22Rv1 (cell line): ENCODE results near the gene ZBTB8B.
A peak's percentile ranks its signal among the peaks of the same experiment; 100 is the strongest.
"Not testable (repeated sequence)": the region's sequence is repeated elsewhere in the genome, so short reads cannot be mapped to it uniquely, and the experiment has no call there.

Experiments
- H3K27ac ChIP-seq: fragments of 450-650 bp; 2 replicates; pipeline ENCODE4 v1.5.1; 2017
- CTCF ChIP-seq: fragments of 450-650 bp; IDR thresholded peaks from 2 replicates; pipeline ENCODE4 v1.5.1; 2017; ENCODE audit warnings: mild to moderate bottlenecking
- ZFX ChIP-seq: fragments of 450-650 bp; IDR thresholded peaks from 2 replicates; pipeline ENCODE4 v1.6.1; 2017; ENCODE audit warnings: antibody characterized with exemption, borderline replicate concordance

ZBTB8B gene

DNA sequence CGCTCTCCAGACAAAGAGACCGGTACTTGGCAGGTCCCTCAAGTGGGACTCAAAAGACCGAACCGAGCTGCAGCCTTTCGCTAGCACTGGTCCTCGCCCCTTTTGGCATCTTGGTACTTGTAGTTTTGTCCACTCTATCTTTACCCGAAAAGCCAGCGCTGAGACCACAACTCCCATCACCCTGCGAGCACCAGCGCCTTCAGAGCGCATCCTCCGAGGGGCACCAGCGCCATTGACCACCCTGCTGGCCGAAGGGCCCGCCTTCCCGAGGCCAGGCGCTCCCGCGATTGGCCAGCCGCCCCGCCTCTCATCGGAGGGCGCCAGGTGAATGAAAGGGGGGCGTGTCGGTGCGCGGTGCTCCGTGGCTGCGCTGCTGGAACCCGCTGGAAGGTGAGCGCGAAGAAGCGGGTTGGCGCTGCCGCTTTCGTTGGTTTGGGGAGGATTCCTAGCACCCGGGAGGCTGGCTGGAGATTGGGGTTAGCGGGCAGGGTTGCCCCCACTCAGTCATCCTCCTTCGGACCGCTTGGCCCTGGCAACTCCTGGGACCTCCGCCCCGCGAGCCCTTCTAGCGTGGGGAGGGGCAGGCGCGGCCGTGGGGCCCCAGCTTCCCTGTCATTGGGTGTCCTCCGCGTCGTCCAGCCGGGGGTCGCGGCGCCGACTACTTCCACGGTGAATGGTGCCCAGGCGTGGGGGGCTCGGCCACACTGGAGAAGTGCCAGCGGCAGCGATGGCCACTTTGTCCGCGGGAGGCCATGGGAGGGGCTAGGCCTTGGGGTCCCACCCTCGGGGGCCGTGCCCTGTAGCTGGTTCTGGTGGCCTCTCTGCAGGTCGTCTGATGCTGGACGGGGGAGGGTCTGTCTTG is at the start of gene ZBTB8B:
TSS of gene ZBTB8B (plus strand) at position 357 of the 862 bp plus-strand sequence. CDS start 5,553 bp downstream, outside the sequence.
- peak within 1 kb of the TSS; percentile 54 for H3K27ac ChIP-seq
- TF ChIP-seq CTCF (no peak), ZFX (no peak)

DNA sequence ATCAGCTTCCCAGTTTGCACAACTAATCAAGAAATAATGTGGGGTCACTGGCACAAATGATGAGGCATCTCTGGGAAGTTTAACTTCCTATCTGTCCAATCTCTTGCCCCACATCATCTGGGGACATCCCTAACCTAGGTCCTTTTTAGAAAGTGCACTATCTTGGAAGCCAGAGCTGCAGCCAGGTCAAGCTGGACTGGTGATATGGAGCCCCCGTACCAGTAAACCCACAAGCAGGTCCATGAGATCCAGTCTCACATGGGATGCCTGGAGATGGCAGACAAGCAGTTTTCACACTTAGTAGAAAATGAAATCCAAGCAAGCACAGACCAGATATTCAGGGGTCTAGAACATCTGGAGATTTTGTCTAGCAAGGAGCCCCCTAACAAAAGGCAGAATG is 43.1 kb upstream of the ZBTB8B start:
- no peak overlapping the region for H3K27ac ChIP-seq
- TF ChIP-seq CTCF (no peak), ZFX (no peak)

DNA sequence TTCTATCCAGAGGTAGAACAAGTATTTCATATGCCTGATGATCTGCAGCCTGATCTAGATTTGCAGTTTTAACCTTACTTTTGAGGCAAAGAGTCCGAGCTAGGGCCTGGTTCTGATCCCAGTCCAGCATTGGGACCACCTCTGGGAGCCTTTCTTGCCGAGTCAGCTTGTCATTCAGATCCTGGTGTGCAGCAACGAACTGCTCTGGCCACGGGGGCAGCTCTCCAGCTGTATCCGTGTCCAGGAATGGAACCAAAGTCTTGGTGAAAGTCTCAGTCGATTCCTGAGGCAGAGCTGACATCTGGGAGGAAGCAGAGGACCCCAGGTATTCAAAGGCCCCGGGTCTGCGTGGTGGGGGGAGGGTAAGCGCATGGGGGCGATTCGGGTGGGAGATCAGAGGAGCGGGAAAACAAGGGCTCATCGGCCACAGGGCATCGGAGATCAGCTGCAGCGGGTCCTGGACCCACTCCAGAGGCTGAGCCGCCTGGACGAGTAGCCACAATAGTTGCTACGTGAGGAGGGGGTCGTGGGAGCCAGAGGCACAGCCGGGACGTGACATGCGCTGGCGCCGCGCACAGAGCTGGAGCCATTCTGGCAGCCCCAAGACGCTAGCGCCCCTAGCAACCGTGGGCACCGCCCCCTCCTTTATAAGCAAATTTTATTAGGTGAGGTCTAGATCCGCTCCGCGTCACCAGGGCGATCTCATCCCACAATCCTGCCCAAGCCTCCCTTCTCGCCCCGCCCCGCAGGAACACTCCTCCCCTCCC is 38.2 kb upstream of the ZBTB8B start:
- TF ChIP-seq CTCF (no peak), ZFX (no peak)

DNA sequence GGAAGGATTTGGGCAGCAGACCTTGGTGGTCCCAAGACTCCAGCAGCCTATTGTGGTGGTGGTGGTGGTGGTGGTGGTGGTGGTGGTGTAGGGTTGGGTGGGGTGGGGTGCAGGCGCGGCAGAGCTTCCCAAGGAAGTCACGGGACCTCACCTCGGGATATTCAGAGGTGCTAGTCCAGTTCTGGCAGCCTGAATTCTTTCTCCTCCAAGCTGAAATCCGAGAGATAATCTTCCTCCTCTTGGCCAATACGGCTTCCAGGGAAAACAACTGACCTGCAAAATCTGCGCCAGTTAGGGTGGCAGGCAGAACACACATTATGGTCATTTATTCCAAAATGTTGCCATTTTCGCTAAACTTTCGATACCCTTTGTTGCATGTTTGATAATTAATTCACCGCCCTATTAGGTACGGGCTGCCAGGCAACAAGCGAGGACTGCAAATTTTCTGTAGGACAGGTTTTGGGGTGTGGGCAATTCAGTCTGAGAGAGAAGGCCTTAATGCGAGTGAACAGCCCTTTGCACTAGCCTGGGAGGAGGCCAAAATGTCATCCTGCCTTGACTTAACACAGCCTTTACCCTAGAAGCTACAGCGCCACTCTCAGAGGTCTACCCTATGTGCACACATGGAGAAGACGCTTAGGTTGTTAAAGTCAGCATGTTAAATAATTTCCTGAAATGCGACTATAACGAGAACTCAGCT is 37.5 kb upstream of the ZBTB8B start:
- H3K27ac ChIP-seq: no peak overlapping the region
- TF ChIP-seq ZFX (no peak), CTCF (no peak)

More for the DNA sequence above, 38.2 kb upstream of the ZBTB8B start:
- H3K27ac ChIP-seq: no peak overlapping the region

GRCh38 chr1:32431736-32432400 is 33.0 kb upstream of the ZBTB8B start:
- H3K27ac ChIP-seq: no peak overlapping the region
- no peak for TF ChIP-seq CTCF
- TF ChIP-seq ZFX: no peak

- H3K27ac ChIP-seq: no peak overlapping the region
- TF ChIP-seq CTCF: no peak
- TF ChIP-seq ZFX: no peak
These were observed 26.7 kb upstream of the ZBTB8B start for GRCh38 chr1:32438136-32438535.

DNA sequence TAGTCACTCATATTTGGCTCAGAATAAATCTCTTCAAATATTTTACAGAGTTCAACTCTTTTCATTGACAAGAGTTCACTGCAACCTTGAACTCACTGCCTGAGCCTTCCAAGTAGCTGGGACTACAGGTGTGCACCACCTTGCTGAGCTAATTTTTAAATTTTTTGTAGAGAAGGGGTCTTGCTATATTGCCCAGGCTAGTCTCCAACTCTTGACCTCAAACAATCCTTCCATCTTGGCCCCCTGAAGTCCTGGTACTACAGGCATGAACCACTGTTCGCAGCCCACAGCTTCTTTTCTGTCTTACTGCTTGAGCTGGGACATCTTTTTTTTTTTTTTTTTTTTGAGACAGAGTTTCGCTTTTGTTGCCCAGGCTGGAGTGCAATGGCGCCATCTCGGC is 26.1 kb upstream of the ZBTB8B start:
- not testable (repeated sequence) for H3K27ac ChIP-seq

- H3K27ac ChIP-seq: not testable (repeated sequence)
These were observed 23.4 kb upstream of the ZBTB8B start for GRCh38 chr1:32441467-32441866.
